ENCODE data around the gene CMSS1.
"Not testable (repeated sequence)": the region's sequence is repeated elsewhere in the genome, so short reads cannot be mapped to it uniquely, and the experiment has no call there.

CMSS1 gene

GRCh38 chr3:100084100-100084806 lies 266.6 kb downstream of the CMSS1 start:
- DNase-seq (ENCODE audit: low read depth), result no peak

DNA sequence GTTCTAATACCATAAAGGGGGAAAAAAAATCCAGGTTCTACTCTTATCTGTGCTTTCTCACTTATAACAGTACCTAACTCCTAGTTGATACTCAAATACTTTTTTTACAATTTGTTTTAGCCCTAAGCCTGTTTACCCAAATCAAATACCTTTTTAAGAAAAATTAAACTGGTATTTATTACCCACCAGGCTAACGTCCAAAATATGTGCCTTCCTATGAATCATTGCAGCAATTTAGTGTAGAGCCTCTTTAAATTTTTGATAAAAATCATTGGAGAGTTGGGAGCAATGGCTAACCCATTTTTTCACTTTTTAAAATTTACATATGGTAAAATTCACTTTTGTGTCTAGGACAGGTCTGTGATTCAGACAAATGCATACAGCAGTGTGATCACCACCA lies 268.7 kb downstream of the CMSS1 start:
- DNase-seq (ENCODE audit: low read depth), result no peak

GRCh38 chr3:100087198-100087597 lies 269.5 kb downstream of the CMSS1 start:
- peak; percentile 73 for DNase-seq (ENCODE audit: low read depth)

DNA sequence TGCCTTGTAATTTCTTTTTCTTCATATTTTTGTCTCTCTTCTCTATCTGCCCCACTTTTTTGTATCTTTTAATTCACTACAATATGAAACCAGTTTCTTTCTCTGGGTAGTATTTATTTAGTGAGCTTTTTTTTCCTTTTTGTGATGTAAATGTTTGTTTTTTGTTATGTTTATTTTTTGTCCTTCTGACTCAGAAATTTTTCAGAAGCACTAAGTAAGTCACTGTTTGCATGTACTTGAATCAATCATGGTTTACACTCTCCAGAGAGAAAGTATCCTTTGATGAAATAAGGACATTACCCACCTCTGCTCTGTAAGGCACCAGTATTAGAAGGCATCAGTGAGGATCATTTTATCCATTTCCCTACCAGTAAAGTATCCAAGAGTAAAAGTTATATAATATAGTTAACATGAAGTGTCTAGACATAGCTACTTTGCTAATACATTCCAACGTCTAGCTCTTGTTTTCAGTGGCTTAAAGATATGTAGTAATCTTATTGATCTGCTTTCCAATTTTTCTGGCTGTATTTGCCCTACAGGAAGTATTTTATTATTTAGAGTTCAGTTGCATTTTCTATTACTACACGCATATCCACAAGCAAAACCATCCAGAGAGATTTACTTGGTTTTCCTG lies 271.2 kb downstream of the CMSS1 start:
- DNase-seq (ENCODE audit: low read depth), result no peak

DNA sequence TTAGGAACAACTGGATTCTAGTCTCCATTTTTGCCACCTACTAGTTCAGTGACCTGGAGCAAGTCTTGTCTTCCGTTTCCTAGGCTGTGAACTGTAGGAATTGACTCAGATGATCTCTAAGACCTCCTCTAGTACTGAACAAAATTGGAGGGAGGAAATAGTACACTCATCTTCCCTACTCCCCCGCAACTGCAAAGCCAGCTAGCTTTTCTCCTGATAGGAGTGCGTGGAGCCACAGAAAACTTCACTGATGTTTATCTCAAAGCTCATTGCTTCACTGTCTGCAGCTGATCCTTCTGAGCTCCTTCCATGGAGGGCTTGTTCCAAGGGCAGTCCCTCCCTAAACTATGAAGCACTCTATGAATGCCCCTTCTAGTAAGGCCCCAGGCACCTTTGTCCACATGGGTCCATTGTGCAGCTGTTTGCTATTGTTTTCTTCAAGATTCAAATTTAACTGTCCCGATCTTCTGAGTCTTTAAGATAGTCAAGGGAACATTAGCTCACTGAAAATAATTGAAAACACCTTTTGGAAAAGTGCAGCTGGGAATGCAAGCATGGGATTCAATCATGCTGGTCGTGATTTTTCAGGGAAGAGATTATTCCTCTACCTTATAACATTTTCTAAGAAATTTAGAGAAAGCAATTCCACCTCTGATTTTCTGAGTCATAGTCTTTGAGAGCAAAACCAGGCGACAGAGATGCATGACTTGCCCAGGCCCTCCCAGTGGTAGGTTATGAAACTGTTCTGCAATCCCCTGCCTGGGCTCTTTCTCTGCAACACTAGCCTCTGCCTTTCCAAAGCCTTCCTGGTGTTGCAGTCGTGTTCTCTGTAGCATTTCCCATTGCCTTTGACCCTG lies 272.4 kb downstream of the CMSS1 start:
- DNase-seq (ENCODE audit: low read depth), result peak; percentile 96

GRCh38 chr3:100090669-100091005 lies 273.0 kb downstream of the CMSS1 start:
- DNase-seq (ENCODE audit: low read depth), result no peak

DNA sequence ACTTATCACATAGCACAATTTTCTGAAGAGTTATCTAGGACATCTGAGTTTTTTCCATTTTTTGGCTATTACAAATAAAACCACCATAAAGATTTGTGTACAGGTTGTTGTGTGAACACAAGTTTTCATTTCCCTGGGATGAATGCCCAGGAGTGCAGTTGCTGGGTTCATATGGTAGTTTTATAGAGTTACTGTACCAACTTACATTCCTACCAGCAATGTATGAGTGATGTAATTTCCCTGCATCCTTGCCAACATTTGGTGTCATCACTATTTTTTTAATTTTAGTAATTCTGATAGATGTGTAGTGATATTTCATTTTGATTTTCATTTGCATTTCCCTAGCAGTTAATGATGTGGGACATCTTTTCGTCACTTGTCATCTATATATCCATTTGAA lies 276.2 kb downstream of the CMSS1 start:
- no peak for DNase-seq (ENCODE audit: low read depth)

DNA sequence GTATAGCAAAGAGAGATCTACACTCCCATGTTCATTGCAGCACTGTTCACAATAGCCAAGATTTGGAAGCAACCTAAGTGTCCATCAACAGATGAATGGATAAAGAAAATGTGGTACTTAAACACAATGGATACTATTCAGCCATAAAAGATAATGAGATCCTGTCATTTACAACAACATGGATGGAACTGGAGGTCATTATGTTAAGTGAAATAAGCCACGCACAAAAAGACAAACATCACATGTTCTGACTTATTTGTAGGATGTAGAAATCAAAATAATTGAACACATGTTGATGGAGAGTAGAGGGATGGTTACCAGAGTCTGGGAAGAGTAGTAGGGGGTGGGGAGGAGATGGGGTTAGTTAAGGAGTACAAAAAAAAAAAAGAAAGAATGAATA lies 278.6 kb downstream of the CMSS1 start:
- DNase-seq (ENCODE audit: low read depth), result not testable (repeated sequence)

GRCh38 chr3:100096866-100097265 lies 279.2 kb downstream of the CMSS1 start:
- DNase-seq (ENCODE audit: low read depth), result no peak

DNA sequence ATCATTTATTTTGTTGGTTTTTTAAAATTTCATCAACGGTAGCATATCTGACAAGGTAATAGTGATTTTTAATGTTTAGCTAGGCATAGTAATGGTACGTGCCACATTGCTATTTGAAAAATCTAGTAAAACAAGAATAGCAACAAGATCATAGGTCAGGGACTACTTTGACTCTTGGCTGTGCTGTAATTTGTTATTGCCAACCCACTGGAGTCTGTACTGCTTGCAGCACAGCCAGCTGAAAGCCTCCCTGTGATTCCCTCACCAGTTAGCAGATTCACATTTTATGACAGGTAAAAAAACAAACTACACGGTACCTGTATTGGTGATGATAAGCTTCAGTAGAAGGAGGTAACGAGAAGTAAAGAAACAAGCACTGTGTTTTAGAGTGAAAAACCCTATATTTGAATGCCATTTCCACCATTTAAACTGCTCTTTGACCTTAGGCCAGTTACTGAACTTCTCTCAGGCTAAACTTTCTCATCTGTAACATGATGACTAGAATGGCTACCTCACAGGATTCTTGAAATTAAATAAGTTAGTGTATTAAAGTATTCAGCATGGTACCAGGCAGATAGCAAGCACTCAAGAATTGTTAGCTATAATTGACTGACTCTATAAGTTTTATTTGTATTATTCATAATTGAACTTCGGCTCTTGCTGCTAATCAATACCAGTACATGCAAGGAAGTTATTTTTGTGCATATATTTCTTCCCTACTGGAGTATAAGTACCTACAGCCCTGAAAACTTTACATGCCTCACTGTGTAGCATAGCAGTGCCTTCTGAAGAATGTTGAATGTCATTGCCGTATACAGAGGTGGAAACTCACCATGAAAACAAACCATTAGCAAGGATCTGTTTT lies 280.5 kb downstream of the CMSS1 start:
- DNase-seq (ENCODE audit: low read depth), result no peak

- DNase-seq (ENCODE audit: low read depth), result no peak
Observed at GRCh38 chr3:100098784-100099070, 281.1 kb downstream of the CMSS1 start.

GRCh38 chr3:100099621-100100020 lies 282.0 kb downstream of the CMSS1 start:
- no peak for DNase-seq (ENCODE audit: low read depth)

GRCh38 chr3:100100425-100100824 lies 282.8 kb downstream of the CMSS1 start:
- no peak for DNase-seq (ENCODE audit: low read depth)

- no peak for DNase-seq (ENCODE audit: low read depth)
Observed at GRCh38 chr3:100102757-100103156, 285.1 kb downstream of the CMSS1 start.

DNA sequence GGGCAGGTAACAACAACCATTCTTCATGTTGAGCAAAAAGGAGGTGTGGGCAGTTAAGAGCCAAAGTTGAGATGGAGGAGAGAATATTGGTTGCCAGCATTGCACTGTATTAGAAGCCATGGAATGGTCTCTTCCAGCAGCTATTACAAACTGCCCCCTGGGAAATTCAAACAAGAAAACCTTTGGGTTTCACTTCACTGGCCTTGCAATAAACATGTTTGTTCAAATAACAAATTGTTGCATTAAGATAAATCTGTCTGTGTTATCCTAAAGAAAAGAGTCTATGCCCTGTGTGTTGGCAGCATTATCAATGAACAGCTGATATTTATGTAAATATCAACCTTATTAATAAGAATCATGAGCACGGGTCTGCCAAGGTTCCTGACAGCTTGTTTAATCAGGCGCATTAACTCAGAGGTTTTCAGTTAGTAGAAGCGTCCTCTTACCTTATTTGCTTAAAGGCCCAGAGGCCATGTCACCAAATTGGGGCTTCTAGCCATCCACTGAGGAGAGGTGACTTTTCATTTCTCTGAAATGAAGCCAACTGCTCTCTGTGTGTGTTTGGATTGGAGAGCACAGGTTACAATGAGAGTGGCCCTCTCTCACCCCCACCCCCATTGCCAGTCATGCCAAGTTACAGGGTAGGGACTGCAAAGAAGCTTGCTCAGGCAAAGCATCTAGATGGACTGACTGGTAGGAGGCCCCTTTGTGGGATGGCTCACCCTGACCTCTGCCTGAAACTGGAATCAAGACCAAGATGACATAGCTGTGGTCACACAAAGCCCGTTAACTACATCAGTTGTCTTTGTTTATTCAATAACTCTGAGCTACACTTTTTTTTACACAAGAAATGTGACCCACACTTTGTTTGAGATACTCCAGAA lies 286.1 kb downstream of the CMSS1 start:
- DNase-seq (ENCODE audit: low read depth), result peak; percentile 81

- no peak for DNase-seq (ENCODE audit: low read depth)
Observed at GRCh38 chr3:100104442-100104798, 286.8 kb downstream of the CMSS1 start.

DNA sequence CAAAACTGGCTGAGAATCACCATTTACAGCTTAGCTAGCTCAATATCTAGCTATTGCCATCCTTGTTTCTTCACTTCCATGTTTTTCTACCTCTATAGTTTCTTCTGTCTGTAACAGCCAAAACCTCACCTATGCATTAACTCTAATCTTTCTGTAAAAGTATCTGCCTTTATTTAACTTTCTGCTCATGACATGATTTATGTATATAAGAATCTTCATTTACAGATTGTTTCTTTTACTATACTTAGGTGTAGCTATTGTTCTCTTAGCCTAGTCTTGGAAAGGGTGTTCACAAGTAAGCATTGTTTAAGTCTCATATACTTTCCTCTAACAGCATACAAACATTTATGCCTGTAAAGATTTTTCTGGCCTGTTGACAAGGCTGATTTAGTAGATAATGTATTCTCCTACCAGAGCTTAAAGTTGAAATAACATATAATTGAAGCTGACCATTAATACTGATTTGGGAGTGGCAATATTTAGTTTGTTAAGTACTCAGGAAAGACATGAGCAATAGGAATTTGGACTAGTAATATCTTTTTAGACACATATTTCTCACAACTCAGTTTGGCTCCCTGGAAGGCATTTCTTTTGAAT lies 287.3 kb downstream of the CMSS1 start:
- no peak for DNase-seq (ENCODE audit: low read depth)

DNA sequence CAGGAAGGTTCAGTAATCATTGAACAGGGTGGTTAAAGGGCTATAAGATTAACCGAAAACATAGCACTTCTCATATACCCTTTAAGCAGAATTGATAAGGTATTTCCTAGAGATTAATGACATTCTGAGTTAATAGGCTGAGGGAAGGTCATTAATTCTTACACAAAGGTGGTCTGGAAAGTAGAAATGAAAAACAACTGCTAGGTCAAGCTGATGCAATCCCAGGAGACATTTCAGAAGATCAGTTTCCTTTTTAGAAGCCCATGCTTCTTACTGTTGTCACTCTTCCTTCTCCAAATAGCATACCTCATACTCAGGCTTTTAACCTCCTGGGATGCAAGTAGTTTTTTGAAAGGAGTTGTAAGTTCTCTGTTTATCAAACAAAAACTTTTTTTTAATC lies 287.8 kb downstream of the CMSS1 start:
- no peak for DNase-seq (ENCODE audit: low read depth)

- no peak for DNase-seq (ENCODE audit: low read depth)
Observed at GRCh38 chr3:100106094-100106493, 288.4 kb downstream of the CMSS1 start.

GRCh38 chr3:100106531-100107141 lies 289.0 kb downstream of the CMSS1 start:
- DNase-seq (ENCODE audit: low read depth), result peak; percentile 77

All from amniotic epithelial cell (primary cell).